ENCODE measurements around the gene MKNK1.

DNA sequence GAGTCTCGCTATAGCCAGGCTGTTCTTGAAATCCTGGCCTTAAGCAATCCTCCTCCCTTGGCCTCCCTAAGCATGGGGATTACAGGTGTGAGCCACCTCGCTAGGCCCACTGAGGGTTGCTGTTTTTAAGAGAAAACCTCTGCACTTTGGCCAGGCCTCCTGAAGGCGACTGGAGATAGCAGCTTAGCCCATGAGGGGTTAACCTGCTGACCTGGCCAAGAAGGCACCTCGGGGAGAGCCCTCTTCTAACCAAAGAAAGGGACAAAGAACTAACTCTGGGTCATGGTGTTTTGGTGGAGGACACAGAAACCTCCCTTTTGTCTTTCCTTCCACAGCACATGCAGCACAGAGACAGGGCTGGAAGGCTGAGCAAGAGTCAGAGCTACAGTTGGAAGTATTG lies 35.0 kb downstream of the MKNK1 start:
- TF ChIP-seq POLR2A (IDR thresholded peaks at IDR 0.05; ENCODE audit: control extremely low read depth in 1 of 2, low read depth in 2 of 2, low read length in 2 of 2) = no peak
- TF ChIP-seq, protein P1, sequence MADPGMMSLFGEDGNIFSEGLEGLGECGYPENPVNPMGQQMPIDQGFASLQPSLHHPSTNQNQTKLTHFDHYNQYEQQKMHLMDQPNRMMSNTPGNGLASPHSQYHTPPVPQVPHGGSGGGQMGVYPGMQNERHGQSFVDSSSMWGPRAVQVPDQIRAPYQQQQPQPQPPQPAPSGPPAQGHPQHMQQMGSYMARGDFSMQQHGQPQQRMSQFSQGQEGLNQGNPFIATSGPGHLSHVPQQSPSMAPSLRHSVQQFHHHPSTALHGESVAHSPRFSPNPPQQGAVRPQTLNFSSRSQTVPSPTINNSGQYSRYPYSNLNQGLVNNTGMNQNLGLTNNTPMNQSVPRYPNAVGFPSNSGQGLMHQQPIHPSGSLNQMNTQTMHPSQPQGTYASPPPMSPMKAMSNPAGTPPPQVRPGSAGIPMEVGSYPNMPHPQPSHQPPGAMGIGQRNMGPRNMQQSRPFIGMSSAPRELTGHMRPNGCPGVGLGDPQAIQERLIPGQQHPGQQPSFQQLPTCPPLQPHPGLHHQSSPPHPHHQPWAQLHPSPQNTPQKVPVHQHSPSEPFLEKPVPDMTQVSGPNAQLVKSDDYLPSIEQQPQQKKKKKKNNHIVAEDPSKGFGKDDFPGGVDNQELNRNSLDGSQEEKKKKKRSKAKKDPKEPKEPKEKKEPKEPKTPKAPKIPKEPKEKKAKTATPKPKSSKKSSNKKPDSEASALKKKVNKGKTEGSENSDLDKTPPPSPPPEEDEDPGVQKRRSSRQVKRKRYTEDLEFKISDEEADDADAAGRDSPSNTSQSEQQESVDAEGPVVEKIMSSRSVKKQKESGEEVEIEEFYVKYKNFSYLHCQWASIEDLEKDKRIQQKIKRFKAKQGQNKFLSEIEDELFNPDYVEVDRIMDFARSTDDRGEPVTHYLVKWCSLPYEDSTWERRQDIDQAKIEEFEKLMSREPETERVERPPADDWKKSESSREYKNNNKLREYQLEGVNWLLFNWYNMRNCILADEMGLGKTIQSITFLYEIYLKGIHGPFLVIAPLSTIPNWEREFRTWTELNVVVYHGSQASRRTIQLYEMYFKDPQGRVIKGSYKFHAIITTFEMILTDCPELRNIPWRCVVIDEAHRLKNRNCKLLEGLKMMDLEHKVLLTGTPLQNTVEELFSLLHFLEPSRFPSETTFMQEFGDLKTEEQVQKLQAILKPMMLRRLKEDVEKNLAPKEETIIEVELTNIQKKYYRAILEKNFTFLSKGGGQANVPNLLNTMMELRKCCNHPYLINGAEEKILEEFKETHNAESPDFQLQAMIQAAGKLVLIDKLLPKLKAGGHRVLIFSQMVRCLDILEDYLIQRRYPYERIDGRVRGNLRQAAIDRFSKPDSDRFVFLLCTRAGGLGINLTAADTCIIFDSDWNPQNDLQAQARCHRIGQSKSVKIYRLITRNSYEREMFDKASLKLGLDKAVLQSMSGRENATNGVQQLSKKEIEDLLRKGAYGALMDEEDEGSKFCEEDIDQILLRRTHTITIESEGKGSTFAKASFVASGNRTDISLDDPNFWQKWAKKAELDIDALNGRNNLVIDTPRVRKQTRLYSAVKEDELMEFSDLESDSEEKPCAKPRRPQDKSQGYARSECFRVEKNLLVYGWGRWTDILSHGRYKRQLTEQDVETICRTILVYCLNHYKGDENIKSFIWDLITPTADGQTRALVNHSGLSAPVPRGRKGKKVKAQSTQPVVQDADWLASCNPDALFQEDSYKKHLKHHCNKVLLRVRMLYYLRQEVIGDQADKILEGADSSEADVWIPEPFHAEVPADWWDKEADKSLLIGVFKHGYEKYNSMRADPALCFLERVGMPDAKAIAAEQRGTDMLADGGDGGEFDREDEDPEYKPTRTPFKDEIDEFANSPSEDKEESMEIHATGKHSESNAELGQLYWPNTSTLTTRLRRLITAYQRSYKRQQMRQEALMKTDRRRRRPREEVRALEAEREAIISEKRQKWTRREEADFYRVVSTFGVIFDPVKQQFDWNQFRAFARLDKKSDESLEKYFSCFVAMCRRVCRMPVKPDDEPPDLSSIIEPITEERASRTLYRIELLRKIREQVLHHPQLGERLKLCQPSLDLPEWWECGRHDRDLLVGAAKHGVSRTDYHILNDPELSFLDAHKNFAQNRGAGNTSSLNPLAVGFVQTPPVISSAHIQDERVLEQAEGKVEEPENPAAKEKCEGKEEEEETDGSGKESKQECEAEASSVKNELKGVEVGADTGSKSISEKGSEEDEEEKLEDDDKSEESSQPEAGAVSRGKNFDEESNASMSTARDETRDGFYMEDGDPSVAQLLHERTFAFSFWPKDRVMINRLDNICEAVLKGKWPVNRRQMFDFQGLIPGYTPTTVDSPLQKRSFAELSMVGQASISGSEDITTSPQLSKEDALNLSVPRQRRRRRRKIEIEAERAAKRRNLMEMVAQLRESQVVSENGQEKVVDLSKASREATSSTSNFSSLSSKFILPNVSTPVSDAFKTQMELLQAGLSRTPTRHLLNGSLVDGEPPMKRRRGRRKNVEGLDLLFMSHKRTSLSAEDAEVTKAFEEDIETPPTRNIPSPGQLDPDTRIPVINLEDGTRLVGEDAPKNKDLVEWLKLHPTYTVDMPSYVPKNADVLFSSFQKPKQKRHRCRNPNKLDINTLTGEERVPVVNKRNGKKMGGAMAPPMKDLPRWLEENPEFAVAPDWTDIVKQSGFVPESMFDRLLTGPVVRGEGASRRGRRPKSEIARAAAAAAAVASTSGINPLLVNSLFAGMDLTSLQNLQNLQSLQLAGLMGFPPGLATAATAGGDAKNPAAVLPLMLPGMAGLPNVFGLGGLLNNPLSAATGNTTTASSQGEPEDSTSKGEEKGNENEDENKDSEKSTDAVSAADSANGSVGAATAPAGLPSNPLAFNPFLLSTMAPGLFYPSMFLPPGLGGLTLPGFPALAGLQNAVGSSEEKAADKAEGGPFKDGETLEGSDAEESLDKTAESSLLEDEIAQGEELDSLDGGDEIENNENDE (IDR thresholded peaks at IDR 0.05; ENCODE audit: insufficient replicate concordance, low read length) = no peak
- no peak for TF ChIP-seq CEBPB (IDR thresholded peaks at IDR 0.05; ENCODE audit: low read depth, low read length)
- TF ChIP-seq POLR2AphosphoS5 (IDR thresholded peaks at IDR 0.05; ENCODE audit: low read depth, low read length) = no peak
- TF ChIP-seq, protein P2, sequence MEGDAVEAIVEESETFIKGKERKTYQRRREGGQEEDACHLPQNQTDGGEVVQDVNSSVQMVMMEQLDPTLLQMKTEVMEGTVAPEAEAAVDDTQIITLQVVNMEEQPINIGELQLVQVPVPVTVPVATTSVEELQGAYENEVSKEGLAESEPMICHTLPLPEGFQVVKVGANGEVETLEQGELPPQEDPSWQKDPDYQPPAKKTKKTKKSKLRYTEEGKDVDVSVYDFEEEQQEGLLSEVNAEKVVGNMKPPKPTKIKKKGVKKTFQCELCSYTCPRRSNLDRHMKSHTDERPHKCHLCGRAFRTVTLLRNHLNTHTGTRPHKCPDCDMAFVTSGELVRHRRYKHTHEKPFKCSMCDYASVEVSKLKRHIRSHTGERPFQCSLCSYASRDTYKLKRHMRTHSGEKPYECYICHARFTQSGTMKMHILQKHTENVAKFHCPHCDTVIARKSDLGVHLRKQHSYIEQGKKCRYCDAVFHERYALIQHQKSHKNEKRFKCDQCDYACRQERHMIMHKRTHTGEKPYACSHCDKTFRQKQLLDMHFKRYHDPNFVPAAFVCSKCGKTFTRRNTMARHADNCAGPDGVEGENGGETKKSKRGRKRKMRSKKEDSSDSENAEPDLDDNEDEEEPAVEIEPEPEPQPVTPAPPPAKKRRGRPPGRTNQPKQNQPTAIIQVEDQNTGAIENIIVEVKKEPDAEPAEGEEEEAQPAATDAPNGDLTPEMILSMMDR (IDR thresholded peaks at IDR 0.05; ENCODE audit: control extremely low read depth in 1 of 3, insufficient read depth in 1 of 3, low read depth in 1 of 3, low read length in 3 of 3) = no peak
- no peak for TF ChIP-seq PHF8 (conservative IDR thresholded peaks at IDR 0.05; ENCODE audit: low read depth, low read length)
- no peak for TF ChIP-seq KDM5A (IDR thresholded peaks at IDR 0.05; ENCODE audit: low read length)
- no peak for TF ChIP-seq HDAC2 (IDR thresholded peaks at IDR 0.05; ENCODE audit: borderline replicate concordance in 1 of 2, low read depth in 2 of 2, low read length in 2 of 2)
- no peak for TF ChIP-seq SIN3A (conservative IDR thresholded peaks at IDR 0.05 in 1 of 2, IDR thresholded peaks at IDR 0.05 in 1 of 2; ENCODE audit: low read depth in 1 of 2, low read length in 2 of 2)
- TF ChIP-seq GABPA (IDR thresholded peaks at IDR 0.05; ENCODE audit: borderline replicate concordance, insufficient read depth, low read length) = no peak
- TF ChIP-seq CREB1 (IDR thresholded peaks at IDR 0.05) = no peak
- no peak for TF ChIP-seq NRF1 (IDR thresholded peaks at IDR 0.05; ENCODE audit: low read depth, low read length)

Measured in H1 (cell line).